HL-60 (cell line): Measurements from ENCODE around the gene CCL18.

Experiments
- DNase-seq, 2 experiments: peaks; one replicate each; pipeline ENCODE4 v3.0.0-alpha.2; 2010 to 2020; ENCODE audit warnings: low read depth in 1 of 2, low spot score in 1 of 2
- H3K27ac ChIP-seq: fragments of 250-450 bp; sonication (Bioruptor Pico); replicated peaks from 2 replicates; pipeline ENCODE4 v1.5.1; 2020; ENCODE audit warnings: mild to moderate bottlenecking, moderate library complexity
- H3K27me3 ChIP-seq: fragments of 250-450 bp; sonication (Bioruptor Pico); 2 replicates; pipeline ENCODE4 v1.5.1; 2021; ENCODE audit warnings: mild to moderate bottlenecking, moderate library complexity; ENCODE audit not compliant: insufficient read depth, poor library complexity, severe bottlenecking
- H3K4me3 ChIP-seq: replicated peaks from 2 replicates; pipeline ENCODE4 v1.5.1; 2011; ENCODE audit warnings: mild to moderate bottlenecking, control low read depth, low read length; ENCODE audit not compliant: insufficient read depth
- GABPA ChIP-seq: IDR thresholded peaks from 2 replicates; pipeline ENCODE4 v1.6.1; 2012; ENCODE audit warnings: low read depth
- POLR2AphosphoS5 ChIP-seq: IDR thresholded peaks from 2 replicates; pipeline ENCODE4 v1.6.1; 2012; ENCODE audit warnings: low read depth
- SPI1 ChIP-seq: IDR thresholded peaks from 2 replicates; pipeline ENCODE4 v1.6.1; 2012; ENCODE audit warnings: low read depth, mild to moderate bottlenecking, borderline replicate concordance
- TF ChIP-seq, protein P1 (sequence below): IDR thresholded peaks from one replicate; pipeline ENCODE4 v1.5.1; 2011; ENCODE audit warnings: low read length, control low read depth, inconsistent platforms; ENCODE audit not compliant: insufficient read depth
- TF ChIP-seq, protein P2 (sequence below): IDR thresholded peaks from 2 replicates; pipeline ENCODE4 v1.6.1; 2012; ENCODE audit warnings: low read depth; ENCODE audit not compliant: insufficient replicate concordance

The CCL18 gene

DNA sequence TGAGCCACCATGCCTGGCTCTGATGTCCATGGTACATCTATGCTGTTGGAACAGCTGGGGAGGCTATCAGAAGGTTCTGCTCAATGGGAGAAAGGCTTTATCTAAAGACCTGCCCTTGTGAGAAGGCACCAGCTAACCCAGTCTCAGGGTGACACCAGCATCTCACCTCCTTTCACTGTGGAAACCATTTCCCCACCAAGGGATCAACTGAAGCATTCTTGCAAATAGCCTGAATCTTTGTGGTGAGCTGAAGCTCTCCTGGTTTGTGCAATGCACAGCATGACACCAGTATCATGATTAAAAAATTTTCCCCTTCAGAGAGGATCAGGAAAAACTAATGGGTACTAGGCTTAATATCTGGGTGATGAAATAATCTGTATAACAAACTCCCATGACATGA lies 5.1 kb downstream of the CCL18 start:
- Histone ChIP-seq H3K4me3 (no peak overlapping the region), H3K27me3 (no peaks in the 10 kb centered on the region), H3K27ac (no peak overlapping the region)
- TF ChIP-seq SPI1: no peak
- TF ChIP-seq, protein P1, sequence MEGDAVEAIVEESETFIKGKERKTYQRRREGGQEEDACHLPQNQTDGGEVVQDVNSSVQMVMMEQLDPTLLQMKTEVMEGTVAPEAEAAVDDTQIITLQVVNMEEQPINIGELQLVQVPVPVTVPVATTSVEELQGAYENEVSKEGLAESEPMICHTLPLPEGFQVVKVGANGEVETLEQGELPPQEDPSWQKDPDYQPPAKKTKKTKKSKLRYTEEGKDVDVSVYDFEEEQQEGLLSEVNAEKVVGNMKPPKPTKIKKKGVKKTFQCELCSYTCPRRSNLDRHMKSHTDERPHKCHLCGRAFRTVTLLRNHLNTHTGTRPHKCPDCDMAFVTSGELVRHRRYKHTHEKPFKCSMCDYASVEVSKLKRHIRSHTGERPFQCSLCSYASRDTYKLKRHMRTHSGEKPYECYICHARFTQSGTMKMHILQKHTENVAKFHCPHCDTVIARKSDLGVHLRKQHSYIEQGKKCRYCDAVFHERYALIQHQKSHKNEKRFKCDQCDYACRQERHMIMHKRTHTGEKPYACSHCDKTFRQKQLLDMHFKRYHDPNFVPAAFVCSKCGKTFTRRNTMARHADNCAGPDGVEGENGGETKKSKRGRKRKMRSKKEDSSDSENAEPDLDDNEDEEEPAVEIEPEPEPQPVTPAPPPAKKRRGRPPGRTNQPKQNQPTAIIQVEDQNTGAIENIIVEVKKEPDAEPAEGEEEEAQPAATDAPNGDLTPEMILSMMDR: no peak
- no peak for TF ChIP-seq GABPA
- TF ChIP-seq, protein P2, sequence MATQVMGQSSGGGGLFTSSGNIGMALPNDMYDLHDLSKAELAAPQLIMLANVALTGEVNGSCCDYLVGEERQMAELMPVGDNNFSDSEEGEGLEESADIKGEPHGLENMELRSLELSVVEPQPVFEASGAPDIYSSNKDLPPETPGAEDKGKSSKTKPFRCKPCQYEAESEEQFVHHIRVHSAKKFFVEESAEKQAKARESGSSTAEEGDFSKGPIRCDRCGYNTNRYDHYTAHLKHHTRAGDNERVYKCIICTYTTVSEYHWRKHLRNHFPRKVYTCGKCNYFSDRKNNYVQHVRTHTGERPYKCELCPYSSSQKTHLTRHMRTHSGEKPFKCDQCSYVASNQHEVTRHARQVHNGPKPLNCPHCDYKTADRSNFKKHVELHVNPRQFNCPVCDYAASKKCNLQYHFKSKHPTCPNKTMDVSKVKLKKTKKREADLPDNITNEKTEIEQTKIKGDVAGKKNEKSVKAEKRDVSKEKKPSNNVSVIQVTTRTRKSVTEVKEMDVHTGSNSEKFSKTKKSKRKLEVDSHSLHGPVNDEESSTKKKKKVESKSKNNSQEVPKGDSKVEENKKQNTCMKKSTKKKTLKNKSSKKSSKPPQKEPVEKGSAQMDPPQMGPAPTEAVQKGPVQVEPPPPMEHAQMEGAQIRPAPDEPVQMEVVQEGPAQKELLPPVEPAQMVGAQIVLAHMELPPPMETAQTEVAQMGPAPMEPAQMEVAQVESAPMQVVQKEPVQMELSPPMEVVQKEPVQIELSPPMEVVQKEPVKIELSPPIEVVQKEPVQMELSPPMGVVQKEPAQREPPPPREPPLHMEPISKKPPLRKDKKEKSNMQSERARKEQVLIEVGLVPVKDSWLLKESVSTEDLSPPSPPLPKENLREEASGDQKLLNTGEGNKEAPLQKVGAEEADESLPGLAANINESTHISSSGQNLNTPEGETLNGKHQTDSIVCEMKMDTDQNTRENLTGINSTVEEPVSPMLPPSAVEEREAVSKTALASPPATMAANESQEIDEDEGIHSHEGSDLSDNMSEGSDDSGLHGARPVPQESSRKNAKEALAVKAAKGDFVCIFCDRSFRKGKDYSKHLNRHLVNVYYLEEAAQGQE: no peak
- TF ChIP-seq POLR2AphosphoS5: no peak
- no peak for DNase-seq

DNA sequence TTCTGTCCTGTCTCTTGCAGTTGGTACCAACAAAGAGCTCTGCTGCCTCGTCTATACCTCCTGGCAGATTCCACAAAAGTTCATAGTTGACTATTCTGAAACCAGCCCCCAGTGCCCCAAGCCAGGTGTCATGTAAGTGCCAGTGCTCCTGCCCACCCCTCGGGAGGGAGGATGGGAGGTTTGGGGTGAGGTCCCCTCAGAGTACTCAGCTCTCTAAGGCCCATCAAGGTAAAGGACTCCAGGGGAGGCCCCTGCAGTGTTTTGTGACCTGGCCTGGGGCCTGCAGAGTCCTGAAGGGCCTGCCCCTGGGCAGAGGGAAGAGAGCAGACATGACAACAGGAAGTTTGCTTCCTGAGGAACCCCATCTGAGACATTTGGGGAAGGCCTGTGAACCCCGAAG lies 6.4 kb downstream of the CCL18 start:
- Histone ChIP-seq H3K27me3 (no peaks in the 10 kb centered on the region), H3K27ac (no peak overlapping the region), H3K4me3 (no peak overlapping the region)
- TF ChIP-seq GABPA (no peak), POLR2AphosphoS5 (no peak), SPI1 (no peak)
- TF ChIP-seq, protein P2: no peak
- TF ChIP-seq, protein P1: no peak
- DNase-seq: no peak

DNA sequence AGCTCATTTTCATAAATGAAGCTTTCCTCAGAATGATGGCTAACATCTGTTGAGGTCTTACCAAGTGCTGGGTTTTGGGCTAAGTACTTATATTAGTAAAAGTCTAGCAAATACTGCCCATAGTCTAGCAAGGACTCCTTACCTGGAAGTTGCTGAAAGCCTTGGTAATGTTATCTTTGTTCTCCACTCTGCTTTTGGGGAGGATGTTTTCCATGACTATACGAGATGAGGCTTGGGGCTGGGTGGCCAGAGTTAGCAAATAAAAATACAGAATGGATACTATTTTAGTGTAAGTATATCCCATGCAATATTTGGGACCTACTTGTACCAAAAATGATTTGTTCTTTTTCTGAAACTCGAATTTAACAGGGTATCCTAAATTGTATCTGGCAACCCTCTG lies 7.7 kb downstream of the CCL18 start:
- no peaks in the 10 kb centered on the region for H3K27me3 ChIP-seq
- H3K27ac ChIP-seq: no peak overlapping the region
- DNase-seq: no peak
- no peak for TF ChIP-seq POLR2AphosphoS5
- no peak for TF ChIP-seq GABPA
- H3K4me3 ChIP-seq: no peak overlapping the region

DNA sequence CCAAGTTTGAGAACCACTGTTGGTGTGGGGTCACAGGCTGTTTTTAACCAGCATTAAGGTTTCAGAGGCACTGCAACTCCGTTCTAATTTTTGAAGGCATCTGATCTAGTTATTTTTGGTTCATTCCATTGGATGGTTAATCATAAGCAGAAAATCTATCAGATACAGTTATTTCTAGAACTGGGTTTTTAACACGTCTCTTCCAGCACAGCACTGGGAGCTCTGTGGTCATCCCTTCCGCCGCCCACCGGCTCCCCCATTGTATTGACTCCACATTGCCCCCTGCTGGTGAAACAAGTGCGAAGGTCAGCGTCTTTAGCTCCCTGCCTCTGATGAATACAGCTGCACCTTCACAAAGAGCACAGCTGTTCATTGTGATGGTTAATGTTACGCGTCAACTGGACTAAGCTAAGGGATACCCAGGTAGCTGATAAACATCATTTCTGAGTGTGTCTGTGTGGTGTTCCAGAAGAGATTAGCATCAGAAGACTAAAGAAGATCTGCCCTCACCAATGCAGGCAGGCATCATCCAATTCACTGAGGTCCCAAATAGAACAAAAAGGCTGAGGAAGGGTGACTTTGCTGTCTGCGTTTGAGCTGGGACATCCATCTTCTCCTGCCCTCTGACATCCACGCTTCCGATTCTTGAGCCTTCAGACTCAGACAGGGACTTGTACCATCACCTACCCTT lies 8.5 kb downstream of the CCL18 start:
- no peaks in the 10 kb centered on the region for H3K27me3 ChIP-seq
- TF ChIP-seq GABPA: no peak
- TF ChIP-seq, protein P1: peak; percentile 73
- peak in 1 of 2 experiments; percentile 59 for DNase-seq
- H3K4me3 ChIP-seq: no peak overlapping the region
- H3K27ac ChIP-seq: no peak overlapping the region
